ENCODE results near the gene VEGFA.
A peak's percentile ranks its signal among the peaks of the same experiment; 100 is the strongest.

VEGFA gene

DNA sequence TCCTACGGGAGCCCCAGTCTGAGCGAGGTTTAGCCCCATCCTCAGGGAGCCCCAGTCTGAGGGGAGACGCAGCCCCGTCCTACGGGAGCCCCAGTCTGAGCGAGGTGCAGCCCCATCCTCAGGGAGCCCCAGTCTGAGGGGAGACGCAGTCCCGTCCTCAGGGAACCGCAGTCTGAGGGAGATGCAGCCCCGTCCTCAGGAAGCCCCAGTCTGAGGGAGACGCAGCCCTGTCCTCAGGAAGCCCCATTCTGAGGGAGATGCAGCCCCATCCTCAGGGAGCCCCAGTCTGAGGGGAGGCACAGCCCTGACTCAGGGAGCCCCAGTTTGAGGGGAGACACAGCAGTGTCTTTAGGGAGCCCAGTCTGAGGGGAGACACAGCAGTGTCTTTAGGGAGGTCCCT is 27.9 kb downstream of the VEGFA start:
- intact Hi-C loops (cut with DNase I) = no loop called here
- peak in 1 of 10 donors; percentile 55 for DNase-seq

DNA sequence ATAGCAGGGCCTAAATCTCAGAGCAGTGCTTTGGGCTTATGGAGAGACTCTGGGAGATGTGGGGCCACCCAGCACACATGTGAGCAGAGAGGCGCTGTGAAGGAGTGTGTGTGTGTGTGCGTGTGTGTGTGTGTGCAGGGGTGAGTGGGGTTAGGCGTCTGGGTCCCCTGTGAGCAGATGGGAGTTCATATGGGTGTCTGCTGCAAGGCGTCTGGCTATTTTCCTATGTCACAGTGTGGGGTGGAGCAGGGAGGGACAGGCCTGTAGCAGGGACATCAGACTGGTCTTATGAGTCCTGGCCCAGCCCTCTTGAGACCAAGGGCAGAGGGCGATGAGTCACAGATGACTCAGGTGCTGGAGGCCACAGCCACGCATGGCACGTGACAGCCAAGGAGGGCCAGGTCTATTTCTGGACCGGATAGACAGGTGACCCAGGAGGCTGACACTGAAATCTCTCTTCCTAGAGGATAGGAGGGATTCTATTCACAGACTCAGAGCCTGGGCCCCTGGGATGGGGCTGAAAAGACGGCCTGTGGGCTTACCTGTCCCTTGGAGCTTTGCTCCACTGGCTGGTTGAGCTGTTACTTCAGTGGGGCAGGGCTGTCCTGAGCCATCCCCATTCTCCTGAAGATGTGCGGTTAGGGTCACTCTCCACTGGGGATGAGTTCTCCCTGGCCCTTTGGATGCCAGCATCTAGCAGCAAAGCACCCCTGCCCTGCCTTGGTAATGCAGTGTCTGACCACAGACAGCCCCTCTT is 28.9 kb downstream of the VEGFA start:
- DNase-seq = peak in 1 of 10 donors; percentile 46
- intact Hi-C loops (cut with DNase I) = no loop called here

DNA sequence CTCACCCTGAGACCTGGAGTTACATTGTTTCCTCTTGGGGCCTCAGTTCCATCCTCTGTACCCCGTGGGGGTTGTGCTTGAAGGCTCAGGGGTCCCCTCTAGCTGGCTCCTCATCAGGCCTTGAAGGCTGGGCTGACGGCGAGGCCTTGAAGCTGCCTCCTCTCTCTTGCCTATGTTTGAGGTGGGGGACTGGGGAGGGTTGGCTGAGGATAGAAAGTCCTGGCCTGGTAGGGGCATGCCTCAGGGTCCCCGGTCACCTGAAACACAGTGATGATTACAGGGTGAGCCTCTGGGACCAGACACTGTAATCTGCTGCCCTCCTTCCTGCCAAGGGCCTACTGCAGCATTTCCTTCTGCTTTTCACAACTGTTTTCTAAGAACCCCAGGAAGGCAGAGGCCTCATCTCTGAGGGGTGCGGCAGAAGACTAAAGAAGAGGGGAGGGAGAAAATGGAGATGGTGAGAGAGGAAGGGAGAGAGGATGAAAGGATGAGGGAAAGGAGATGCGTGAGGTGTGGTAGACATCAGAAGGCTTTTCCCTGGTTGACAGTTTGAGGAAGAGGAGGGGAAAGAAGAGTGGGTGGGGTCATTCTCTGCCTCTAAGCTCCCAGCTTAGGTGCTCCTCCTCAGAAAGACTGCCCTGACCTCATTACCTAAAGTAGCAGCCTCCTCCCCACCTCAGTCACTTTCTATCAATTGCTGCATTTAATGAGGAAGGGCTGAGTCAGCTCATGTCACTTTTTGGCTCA is 29.7 kb downstream of the VEGFA start:
- DNase-seq = peak in 1 of 10 donors; percentile 70
- intact Hi-C loops (cut with DNase I) = no loop called here

DNA sequence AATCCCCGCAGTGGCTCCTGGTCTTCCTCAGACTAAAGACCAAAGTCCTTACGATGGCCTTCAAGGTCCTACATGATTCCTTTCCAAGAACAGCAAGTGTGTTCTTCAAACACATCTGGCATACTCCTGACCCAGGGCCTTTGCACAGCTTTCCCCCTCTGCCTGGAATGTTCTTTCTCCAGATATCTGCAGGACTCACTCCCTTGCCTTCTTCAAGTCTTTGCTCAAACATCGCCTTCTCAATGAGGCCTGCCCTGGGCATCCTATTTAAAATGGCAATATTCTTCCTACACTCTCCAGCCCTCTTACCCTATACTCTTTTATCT is 30.2 kb downstream of the VEGFA start:
- no peak for DNase-seq
- intact Hi-C loops (cut with DNase I) = no loop called here

DNA sequence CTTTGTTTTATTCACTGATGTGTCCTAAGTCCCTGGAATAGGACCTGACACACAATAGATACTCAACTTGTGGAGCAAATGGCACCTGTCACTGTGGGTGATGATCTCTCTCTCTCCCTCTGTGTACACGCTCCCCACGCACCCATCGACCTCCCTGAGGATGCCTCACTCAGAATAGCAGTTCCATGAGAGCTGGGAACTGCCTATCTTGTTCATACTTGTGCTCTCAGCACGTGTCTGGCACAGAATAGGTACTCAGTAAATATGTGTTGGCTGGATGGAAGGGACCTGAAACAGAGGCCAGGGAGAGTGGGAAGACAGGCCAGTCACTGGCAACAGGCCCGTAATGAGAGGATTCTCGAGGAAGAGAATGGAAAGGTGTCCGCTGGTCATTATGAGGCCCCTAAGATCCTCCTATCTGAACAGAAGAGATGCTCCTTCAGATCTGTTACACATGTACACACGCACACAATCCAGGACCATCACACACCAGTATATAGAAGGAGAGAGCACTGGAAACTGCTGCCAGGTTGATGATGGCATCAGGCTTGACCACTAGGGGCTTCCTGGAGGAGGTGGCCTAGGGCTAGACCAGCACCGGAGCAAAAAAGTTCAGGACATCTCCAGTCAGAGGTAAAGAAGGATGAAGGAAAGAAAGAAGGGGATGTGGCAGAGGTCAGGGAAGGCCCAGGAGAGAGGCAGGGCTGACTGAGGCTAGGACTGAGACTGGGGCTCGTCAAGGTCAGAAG is 30.9 kb downstream of the VEGFA start:
- intact Hi-C loops (cut with DNase I) = no loop called here
- peak in 2 of 10 donors; percentile 12 to 18 for DNase-seq

DNA sequence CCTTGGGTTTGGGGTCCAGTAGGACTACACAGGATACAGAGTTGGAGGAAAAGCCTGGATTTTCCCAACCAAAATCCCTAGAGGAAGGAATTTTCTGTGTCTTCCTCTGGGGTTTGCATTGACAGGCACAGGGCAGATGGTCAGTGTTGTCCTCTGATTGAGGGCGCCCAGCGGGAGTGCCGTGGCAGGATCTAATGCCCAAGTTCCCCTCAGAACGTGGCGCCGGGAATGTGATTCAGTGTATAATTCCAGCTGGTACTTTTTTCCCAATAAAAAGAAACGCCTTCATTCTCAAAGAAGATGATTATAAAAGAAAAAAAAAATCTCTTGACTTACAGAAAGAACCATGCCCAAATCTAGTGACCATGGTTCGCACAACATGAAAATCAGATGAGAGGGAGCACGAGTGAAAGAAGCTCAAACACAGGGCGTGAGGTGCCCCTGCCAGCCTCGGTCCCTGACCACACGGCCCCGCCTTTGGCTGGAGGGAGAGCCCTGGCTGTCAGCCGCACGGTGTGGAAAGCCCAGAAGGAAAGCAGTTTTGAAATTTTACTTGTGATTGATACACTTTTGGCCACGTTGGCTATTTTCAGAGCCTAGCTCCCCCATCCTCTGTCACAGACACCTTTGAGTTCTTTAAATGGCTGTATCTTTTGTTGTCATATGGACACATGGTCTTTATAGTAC is 31.6 kb downstream of the VEGFA start:
- intact Hi-C loops (cut with DNase I) = no loop called here
- peak in 1 of 10 donors; percentile 54 for DNase-seq

DNA sequence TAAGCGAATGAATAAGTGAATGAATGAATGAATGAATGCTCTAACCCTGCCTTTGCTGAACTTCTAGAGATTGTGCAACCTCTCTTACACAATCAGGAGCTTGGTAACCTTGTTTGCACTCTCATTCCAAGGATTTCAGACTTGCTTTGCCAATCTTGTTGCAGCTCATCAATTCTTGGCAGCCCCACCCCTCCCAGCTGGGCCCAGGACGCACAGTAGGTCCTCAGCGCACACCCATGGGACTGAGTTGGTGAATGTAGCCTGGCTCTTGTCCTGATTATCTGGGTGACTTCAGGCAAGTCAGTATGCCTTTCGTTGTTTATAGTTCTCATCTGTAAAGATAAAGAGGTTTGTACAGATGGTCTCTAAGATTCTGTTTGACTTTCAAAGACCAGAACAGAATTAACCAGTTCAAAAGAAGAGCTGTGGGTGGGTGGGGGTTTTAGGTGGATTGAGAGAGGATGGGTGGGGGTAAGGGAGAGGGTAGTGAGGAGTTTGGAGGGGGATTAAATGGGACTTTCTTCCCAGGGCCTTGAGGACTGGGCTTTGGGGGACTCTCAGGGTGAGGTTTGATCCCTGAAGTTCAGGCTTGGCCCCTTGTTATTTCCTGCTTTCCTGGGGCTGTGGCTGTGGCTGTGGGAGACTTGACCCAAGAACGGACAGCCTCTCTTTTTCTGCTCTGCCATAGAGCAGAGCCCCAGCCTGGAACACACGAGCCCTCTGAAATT is 33.2 kb downstream of the VEGFA start:
- intact Hi-C loops (cut with DNase I) = no loop called here
- no peak for DNase-seq

DNA sequence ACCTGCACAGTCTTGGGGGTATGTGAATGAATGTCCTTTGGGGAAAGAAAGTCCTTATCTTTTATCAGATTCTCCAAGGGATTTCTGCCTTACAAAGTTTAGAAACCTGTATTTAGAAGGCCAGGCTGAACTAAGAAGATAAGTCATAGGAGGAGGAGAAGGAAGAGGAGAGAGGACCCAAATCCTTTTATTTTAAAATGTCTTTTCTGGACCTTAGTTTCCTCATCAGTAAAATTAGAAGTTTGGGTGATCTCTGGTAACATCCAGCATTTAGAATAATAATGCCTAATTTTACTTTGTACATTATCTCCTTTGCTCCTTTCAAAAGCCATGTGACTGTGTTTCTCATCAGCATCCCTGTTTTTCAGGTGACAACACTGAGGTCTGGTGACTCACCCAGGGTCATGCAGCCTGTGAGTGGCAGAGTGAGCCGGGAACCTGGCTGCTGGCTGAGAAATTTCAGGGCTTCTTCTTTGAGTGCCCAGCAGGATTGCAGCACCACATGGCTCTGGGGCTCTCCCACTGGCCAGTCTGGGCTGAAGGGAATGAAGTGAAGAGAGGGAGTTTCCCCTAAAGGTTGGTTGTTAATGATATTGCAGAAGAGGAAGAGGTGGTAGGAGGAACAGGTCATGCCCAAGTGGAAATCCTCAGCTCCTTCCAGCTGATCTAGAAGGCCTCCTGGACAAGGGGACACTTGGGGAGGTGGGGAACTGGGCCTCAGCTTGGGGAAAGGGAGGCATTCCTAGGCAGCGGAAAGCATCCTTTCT is 34.0 kb downstream of the VEGFA start:
- no peak for DNase-seq
- intact Hi-C loops (cut with DNase I) = no loop called here

DNA sequence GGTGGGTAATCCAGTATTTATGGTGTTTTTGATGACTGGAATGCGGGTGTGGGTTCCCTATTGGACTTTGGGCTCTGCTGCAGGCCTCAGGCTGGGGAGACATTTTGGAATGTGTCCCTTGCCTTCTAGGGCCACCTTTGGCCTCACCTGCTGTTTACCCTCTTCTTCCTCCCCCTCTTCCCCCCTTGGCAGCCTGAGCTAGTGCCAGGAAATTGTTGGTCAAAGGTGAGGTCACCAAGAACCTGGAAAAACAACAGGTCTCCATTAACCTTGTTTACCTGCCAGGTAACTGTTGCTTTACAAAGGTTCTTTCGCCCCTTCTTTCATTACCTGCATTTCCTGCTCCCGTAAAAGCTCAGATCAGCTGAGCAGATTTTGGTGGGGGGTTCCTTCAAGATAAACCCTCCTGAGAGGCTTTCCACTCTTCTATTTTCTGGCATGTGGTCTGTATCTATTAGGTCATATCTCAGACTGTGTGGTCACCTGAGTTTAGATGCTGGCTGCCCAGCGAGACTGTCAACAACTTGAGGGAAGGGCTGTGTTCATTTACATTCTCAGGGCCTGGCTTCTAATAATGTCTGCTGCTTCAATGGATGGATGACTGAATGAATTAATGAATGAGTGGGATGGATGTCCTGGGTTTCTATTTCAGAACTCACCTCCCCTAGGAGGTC is 34.7 kb downstream of the VEGFA start:
- no peak for DNase-seq
- intact Hi-C loops (cut with DNase I) = no loop called here

DNA sequence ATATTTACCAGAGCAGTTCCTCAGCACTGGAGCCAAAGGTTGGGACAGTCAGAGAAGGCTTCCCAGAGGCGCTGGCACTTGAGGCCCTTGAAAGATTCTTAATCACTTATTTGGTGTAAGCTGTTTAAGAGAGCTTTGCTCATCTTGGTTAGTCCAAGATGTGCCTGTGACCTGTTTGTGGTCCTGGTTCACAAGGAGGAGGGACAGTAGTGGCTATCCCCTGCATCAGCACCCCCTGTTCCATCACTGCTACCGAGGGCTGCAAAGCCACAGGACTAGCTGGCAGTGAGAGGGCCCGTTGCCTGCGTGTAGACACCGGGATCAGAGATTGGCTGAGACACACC is 35.7 kb downstream of the VEGFA start:
- intact Hi-C loops (cut with DNase I) = no loop called here

DNA sequence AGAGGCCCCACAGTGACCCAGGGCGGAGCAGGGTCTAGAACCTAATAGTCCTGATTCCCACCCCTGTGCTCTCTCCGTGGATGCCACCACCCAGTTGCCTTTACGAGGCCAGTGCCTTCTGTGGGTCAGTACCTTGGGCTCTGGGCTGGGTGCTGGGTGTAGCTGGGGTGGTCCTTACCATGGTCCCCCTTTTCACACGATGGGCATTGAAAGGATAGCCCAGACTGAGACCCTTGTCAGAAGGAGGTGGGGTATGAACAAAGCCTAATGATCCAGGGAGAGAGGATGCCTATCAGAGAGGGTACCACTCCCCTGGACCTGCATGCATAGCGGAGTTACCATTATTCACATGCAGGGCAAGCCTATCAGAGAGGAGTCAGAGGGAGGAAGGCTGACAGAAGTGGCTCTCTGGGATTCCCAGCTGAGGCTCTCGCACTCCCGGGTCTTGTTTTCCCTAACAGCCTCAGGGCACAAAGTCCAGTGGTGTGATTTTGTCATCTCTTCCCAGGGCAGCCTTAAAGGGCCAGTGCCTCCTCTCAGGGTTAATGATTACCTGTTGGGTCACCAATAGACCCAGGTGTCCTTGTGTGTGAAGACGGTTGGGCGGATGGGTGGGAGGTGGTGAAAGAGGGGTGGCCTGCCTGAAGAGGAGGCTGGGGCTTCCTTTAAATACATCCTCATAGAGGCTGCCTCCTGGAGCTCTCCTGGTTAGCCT is 36.2 kb downstream of the VEGFA start:
- intact Hi-C loops (cut with DNase I) = no loop called here
- DNase-seq = no peak

More for the DNA sequence above, 35.7 kb downstream of the VEGFA start:
- no peak for DNase-seq

DNA sequence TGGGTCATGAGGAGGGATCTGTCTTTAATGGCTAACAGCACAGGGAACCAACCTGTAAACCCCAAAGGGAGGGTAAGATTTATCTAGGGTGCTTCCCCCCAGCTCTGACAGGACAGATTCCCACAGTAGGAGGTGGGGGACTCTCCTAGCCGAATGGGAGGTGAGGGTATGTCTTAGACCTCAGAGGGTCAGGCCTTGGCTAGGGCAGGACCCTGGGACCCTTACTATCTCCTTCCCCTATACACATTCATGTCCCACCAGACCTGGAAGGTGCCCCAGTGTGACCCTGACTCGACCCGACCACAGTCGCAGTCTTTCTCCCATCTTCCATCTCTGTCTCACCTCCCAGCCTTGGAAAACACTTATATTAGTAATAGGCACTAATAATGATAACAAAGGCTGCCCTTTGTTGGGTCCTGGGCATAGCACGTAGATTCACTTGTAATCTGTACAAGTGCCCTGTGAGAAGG is 36.8 kb downstream of the VEGFA start:
- DNase-seq = no peak
- intact Hi-C loops (cut with DNase I) = no loop called here

DNA sequence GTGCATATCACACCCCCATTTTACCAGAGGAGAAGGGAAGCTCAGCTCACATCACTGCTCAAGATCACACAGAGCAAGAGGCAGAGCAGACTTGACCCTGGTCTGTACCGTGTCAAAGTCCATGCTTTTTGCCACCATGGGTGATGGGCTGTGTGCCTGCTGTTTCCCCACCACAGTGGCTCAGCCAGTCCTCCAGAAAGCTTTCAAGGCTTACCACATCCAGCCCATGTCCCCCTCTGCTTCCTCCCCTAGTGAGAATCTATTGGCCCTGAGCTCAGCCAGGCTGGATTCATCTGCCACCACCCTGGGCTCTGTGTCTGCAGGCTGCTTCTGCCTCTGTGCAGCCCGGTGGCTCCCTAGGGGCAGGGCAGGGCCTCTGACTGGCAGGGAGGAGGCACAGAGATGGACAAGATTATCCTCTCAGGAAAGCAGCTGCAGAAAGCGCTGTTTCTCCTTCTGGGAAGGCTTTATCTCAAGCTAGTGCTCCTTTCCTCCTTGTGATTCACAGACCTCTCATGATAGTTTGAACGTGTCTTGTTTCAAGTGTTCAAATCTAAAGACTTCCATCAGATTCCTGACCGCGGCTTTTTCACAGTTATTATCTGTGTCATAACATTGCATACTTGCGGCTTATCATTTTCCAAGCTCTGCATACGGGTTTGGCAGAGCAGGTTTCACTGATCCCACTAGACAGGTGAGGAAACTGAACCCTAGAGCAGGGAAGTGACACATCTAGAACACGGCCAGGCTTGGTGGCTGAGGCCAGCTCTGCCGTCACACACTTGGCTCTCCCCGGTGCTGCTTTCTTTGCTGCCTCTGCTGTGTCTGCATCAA is 37.4 kb downstream of the VEGFA start:
- intact Hi-C loops (cut with DNase I) = no loop called here
- no peak for DNase-seq

DNA sequence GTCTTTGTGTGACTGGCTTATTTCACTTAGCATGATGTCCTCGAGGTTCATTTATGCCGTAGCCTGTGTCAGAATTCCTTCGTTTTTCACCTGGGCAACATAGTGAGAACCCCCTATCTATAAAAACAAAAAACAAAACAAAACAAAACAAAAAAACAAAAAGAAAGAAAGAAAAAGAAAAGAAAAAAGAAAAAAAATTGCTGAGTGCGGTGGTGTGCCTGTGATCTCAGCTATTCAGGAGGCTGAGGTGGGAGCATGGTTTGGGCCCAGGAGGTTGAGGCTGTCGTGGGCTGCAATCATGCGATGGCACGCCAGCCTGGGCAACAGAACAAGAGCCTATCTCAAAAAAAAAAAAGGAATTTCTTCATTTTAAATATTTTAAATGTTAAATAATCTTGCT is 38.4 kb downstream of the VEGFA start:
- intact Hi-C loops (cut with DNase I) = no loop called here

DNA sequence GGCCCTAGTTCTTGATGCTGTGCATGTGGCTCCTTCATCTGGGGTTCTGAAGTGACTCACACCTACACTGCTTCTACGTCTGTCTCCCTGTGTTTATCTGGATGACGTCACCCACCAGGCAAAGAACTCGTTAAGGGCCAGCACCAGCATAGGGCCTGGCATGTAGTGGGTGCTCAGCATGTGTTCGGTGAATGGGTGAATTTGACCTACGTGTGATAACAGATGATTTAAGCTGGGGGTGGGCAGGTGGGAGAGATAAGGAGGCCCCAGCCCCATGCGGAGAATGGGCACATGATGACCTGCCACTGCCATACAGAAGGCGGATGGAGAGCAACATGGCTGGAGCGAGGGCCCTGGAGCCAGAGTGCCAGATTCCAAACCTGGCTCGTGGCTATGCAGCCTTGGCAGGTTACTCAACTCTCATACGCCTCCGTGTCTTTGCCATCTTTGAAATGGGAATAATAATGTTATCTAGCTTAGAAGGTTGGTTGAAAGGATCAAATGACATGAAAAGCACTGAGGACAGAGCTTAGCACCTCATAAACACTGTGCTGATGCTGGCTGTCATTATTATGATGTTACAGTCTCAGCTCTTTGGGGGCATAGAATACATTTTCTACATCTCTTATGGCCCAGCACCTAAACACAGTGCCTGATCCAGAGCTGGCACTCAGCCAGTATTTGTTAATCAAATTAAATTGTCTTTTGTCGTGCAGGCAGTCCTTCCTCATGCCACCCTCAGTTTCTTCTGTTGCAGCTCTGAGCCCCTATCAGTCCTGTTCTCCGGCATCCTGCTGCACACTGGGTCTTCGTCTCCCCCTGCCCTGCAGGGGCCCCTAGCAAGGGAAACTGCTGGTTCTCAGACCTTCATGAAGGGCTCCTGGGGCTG is 39.6 kb downstream of the VEGFA start:
- no peak for DNase-seq
- intact Hi-C loops (cut with DNase I) = no loop called here

More for the DNA sequence above, 38.4 kb downstream of the VEGFA start:
- no peak for DNase-seq

DNA sequence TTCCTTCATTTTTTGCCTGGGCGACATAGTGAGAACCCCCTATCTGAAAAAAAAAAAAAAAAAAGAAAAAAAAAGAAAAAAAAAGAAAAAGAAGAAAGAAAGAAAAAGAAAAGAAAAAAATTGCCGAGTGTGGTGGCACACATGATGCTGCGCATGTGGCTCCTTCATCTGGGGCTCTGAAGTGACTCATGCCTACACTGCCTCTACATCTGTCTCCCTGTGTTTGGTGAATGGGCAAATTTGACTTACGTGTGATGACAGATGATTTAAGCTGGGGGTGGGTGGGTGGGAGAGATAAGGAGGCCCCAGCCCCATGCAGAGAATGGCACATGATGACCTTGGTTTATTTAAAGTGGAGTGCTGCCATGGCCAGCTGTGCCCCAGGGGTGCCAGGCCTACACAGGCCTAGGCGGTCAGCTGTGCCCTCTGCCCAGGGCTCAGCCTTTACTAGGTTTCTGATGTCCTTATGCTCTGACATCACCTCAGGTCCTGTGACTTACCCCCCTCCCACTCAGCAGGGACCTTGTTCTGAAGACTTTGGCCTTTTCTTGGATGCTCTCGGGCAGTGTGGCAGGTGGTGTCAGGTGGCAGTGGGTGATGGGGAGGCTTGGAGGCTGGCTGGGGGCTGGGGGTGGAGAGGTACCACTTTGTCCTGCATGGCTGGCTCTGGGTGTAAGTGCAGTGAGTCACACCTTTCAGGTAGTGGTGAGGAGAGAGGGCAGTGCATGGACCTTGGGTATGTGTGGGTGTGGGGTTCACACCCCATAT is 41.1 kb downstream of the VEGFA start:
- intact Hi-C loops (cut with DNase I) = no loop called here
- DNase-seq = no peak
